HG03135 (cell line): ENCODE measurements around the gene CLPSL1.

Source experiments
- ATAC-seq: cut with Tn5 transposase; IDR thresholded peaks from one replicate; pipeline ENCODE4 v1.9.1; 2021; ENCODE audit warnings: mild to moderate bottlenecking, moderate library complexity; ENCODE audit not compliant: unreplicated experiment

Gene CLPSL1

DNA sequence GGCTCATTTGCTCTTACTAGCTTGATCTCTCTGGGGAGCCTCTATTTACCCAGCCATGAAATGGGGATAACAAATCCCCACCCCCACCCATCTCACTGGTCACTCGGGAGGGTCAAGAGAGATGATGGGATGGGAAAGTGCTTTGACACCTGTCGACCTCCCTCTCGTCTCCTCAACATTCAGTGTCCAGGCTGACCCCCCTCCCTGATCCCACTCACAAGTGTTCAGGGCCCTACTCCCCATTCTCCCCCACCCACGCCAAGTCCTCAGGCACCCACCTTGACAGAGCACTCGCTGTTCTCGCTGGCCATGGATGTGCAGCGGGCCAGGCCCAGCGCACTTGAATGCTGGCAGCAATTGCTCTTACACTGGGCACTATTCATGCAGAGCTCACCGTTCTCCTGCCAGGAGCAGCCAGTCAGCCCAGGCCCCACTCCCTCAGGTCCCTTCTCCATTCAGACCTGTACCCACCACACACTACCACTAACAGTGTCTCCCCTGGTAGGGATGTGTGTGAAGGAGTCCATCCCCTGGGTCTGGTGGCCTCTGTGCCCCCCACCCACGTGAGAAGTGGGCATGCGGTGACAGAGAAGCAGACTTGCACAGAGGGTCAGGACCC lies 14.7 kb downstream of the CLPSL1 start:
- ATAC-seq, result no peak

DNA sequence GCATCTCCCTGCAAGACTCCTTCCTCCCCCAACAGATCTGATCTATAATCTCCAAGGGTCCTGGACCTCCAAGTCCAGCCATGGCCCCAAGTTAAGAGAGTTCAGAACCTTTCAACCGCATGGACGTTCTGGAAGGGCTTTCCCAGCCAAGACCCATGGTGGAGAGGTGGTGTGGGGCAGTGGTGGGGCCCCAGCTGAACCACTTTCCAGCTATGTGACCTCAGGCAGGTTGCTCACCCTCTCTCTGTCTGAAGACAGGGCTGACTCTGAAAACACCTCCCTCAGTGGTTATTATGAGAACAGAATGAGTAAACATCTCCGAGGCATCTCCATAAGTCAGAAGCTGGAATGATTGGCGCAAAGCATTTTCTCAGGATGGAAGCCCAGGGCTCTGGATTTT lies 15.4 kb downstream of the CLPSL1 start:
- no peak for ATAC-seq

DNA sequence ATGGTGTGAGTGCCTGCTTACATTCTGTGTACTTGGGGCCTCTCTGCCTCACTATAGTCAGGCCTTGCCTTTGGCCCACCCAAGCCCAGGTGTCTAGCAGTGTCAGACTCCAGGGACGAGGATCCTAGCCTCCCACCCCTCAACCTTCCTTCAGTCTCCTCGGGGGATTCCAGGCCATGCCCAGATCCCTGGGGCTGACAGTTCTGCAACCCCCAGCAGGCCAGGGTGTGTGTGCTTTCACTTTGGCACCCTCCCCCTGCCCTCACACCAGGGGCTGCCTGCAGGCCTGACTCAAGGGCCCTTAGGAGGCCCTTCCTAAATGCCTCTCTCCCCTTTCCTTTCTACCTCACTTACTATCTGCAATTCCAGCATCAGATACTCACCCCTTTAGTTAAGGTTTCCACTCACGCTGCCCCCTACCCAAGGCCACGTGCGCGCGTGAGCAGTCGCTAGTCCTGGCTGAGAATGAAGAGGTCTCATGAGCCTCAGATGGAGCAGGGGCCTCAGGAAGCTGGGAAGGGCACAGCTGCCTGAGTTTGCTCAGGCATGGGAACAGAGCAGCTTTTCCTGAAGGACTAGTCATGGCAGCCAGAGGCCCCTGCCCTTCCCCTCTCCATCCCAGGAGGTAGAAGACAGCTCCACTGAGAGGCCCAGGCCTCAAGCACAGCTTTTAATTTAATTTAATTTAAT lies 17.2 kb downstream of the CLPSL1 start:
- ATAC-seq, result no peak

DNA sequence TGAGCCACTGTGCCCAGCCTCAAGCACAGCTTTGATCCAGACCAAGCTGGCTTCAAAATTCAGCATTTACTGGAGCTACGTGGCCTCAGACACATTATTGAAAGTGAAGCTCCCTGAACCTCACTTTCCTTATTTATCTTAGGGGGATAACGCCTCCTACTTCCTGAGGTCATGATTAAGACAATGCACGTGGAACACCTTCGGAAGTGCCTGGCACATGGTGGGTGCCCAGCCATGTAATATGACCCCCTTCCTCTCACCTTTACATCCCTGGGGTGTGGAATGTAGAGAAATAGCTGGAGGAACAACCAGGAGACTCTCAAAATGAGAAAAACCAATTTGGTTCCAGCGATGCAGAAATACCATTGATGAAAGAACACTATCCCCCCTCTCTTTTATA lies 17.9 kb downstream of the CLPSL1 start:
- no peak for ATAC-seq

DNA sequence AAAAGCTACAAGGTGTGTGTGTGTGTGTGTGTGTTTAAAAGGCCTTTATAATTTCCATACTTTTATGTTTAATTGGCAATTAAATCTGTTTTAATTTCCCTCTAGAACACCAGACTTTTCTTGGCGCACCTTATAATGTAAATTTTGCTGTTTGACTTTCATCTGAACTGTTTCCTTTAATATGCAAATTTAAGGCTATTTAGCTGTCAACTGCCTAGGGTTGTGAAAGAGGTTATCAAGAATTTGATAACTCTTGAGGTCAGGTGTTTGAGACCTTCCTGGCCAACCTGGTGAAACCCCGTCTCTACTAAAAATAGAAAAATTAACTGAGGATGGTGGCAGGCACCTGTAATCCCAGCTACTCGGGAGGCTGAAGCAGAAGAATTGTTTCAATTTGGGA lies 20.3 kb downstream of the CLPSL1 start:
- ATAC-seq, result no peak

DNA sequence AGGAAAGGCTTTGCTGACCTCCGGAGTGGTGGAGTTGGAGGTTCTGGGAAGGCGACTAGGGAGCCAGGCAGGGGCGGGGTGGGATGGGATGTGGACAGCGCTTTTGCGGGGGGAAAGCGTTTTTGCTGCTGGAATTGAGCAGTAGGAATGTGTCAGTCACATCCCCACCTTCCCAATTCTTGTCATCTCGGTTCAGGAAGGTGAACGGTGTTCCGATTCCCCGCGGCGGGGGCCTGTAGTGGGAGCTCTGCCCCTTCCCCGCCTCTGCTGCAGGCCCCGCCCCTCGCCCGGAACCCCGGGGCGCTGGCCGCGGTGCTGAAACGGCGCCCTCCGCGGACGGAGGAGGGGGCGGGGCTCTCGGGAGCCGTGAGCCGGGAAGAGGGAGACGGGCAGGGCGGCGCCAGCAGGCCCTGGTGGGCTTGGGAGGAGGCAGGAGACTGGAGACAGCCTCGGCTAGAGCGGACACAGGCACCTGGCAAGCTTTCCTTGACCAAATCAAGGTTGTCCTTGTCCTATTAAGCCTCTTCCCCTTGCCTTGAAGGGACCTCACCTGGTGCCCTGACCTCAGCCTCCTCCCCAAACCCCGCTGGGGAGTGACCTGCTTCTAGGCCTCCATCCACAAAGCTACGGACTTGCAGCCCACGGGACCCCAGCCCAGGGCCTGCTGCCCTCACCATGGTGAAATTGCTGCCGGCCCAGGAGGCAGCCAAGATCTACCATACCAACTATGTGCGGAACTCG lies 24.3 kb downstream of the CLPSL1 start, which contains the start of gene LHFPL5:
Gene LHFPL5 (plus strand): TSS at position 357 of the 741 bp plus-strand sequence. CDS start 319 bp downstream, at position 676.
- no peak for ATAC-seq

DNA sequence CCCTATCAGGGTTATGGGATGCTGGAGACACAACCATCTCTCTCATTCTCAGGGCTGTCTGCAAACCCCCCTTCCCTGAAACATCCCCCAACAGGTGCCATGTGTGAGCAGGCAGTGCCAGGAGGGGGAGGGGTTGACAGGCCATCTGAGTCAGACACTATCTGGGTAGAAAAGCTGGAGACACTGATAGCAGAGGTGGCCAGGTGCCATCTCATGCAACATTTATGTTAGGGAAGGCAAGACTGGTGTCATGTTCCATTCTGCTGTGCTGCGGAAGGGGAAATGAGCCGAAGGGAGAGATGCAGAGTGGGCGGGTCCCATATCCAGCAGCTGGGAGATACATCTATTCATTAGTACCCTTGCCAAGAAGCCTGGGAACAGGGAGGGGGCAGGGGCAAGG lies 27.9 kb downstream of the CLPSL1 start:
- ATAC-seq, result no peak

DNA sequence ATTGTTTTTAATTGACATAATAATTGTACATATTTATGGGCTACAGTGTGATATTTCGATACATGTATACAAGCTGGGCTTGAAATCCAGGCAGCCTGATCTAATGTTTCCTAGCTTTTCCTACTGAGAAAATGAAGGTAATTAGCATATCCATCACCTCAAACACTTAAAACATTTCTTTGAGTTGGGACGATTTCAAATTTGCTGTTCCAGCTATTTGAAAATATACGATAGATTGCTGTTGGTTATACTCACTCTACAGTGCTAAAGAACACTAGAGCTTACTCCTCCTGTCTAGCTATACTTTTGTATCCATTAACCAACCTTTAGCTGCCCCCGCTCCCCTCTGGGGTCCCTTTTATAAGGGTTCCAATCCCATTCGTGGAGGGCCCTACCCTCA lies 29.0 kb downstream of the CLPSL1 start:
- ATAC-seq, result no peak

DNA sequence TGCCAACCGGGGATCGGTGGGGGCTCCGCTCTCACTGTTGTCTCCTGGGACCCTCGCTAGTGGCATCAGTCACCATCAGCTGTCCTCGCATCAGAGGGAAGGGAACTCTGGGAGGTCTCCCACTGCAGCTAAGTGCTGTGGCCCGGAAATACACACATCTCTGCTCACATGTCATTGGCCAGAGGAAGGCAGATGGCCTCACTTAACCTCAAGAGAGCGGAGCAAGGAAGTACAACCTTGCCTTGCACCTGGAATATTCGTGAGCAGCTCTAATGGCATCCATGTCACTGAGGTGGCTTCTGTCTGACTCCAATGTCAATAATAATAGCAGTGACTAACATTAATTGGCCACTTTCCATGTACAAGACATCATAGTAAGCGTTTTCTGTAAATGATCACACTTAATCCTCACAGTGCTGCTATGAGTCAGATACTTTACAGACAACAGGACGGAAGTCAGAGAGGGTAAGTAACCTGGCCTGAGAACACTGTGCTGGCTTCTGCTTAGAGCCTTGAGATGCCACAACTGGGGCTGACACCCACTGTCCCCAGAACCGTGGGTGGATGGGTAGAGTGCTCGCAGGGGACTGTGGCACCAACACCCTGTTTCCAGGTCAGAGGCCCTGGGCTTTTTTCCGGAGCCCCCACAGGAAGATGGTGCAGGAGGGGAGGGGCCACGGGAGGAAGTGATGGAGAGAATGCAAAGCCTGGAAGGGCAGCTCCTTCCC lies 30.3 kb downstream of the CLPSL1 start:
- no peak for ATAC-seq

DNA sequence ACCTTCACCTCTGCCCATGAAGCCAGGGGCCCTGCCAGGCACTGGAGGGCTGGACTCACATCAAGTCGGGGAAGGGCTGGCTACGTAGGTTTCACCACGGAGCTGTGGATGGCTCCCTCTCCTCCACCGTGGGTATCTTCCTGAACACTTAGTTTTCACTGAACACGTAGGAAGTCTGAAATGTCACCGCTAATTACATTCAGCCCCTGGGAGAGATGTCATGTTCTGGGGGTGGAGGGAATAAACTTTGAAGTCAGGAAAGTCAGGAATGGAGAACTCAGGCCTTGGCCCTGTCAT lies 30.8 kb downstream of the CLPSL1 start:
- no peak for ATAC-seq

DNA sequence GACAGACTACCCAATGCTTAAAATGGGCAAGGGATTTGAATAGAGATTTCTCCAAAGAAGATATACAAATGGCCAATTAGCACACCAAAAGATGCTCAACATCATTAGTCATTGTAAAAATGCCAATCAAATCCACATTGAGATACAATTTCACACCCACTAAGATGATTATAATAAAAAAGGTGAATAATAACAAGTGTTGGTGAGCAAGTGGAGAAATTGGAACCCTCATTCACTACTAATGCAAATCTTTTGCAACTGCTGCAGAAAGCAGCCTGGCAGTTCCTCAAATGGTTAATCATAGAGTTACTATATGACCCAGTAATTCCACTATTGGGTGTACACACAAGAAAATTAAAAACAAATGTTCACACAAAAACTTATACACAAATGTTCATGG lies 36.7 kb downstream of the CLPSL1 start:
- ATAC-seq, result no peak

DNA sequence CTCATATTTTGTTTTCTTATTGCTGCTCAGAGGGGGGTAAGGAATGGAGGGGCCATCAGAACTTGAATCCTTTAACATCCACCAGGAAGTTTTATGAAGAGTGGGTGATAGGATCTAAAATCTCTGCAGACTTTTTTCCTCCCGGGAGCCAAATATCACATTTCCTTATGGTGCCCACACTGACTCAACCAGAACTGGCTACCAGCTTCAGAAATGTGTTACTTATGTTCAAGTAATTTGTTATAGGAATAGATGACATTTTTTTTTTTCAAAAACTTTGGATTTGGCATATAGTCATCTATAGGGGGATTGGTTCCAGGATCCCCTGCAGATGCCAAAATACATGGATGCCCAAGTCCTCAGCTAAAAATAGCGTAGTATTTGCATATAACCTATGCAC lies 42.8 kb downstream of the CLPSL1 start:
- no peak for ATAC-seq

DNA sequence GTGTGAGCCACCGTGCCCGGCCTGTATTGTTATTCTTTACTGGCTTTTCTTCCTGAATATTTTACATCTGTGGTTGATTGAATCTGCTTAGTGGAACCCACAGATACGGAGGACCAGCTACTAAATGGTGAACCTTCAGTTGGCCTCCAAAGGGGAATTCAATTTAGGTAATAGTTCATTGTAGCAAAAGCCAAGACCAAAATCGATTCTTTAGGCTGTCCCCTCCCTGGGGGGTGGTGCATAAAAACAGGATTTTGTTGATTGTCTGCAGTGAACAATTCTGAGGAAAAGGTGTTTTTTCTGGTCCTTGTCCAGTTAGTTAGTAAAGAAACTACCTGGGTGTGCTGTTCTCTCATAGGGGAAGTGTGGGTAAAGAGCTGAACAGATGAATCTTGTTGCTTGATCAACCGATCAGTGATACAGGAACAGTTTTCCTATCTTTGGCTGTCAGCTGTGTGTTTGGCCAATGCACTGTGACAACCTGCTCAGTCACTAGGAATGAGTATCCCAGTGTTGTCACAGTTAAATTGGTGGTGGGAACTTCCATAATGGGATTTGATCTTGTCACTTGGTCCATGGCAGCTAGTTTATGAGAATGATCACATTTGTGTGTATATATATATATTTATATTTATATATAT lies 43.9 kb downstream of the CLPSL1 start:
- ATAC-seq, result no peak

DNA sequence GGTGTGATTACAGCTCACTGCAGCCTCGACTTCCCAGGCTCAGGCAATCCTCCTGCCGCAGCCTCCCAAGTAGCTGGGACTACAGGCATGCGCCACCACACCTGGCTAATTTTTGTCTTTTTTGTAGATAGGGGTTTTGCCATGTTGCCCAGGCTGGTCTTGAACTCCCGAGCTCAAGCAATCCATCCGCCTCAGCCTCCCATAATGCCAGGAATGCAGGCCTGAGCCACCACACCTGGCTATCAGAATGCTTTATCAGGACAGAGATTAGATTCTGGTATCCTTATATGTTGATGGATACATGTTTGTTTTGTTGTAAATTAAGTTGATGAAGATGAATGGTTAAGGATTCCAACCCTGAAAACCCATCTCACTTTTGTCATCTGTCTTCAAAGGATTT lies 48.5 kb downstream of the CLPSL1 start:
- ATAC-seq, result no peak

DNA sequence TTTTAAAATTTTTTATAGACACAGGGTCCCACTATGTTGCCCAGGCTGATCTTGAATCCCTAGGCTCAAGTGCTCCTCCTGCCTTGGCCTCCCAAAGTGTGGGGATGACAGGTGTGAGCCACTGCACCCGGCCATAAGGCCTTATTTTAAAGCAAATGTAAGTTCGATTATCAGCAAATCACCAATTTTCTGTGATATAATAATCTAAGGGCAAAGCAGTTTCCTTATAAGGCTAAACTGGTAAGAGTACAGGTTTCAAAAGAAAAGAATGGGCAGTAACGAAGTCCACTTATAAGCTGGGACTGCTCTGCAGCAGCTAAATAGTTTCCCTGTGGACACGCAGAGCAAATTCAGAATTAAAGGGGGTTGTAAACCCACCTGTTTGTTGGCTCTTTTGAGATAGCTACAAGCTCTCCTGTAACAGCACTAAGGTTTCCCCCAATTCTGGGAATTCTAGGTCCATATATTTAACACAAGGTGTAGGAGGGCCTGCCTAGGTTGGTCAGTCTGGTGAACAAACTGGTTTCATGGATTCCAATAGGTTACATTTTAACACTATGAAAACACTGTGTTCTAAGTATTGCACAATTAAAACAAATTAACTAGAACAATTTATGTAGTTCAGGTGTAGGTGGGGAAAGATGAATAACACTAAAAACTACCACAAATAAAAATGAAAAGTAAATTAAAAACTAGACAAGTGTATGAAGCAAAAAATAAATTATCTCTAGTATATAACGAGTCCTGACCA lies 50.6 kb downstream of the CLPSL1 start:
- ATAC-seq, result no peak

DNA sequence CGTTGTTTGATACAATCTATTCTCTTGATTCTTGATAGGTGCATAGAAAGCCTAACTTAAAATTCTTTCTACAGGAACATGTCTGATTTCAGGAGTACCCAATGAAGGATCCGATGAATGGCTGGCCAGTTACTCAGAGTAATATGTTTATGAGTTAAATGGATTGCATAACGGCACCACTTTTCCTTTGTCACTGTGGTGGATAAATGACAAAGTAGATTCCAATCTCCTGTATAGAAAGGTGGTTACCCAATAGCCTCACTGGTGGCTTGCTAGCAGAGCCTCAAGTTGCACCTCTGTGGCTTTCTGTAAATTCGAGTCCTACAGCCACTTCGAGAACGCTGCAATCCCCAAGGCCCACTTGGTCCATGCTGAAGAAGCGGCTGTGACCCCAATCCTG lies 52.7 kb downstream of the CLPSL1 start:
- no peak for ATAC-seq
